AG09319 (cell line): ENCODE data around the gene NOL7.

ENCODE experiments used
- DNase-seq: peaks from one replicate; pipeline ENCODE4 v3.0.0-alpha.2; 2010; ENCODE audit warnings: low read depth; ENCODE audit errors: extremely low read depth
- TF ChIP-seq, protein P1 (sequence below): IDR thresholded peaks from 2 replicates; pipeline ENCODE4 v1.5.1; 2011; ENCODE audit warnings: low read depth, mild to moderate bottlenecking, inconsistent platforms, low read length, moderate library complexity

NOL7 gene

GRCh38 chr6:13635948-13636658 is 21.0 kb downstream of the NOL7 start:
- no peak for DNase-seq
- TF ChIP-seq, protein P1, sequence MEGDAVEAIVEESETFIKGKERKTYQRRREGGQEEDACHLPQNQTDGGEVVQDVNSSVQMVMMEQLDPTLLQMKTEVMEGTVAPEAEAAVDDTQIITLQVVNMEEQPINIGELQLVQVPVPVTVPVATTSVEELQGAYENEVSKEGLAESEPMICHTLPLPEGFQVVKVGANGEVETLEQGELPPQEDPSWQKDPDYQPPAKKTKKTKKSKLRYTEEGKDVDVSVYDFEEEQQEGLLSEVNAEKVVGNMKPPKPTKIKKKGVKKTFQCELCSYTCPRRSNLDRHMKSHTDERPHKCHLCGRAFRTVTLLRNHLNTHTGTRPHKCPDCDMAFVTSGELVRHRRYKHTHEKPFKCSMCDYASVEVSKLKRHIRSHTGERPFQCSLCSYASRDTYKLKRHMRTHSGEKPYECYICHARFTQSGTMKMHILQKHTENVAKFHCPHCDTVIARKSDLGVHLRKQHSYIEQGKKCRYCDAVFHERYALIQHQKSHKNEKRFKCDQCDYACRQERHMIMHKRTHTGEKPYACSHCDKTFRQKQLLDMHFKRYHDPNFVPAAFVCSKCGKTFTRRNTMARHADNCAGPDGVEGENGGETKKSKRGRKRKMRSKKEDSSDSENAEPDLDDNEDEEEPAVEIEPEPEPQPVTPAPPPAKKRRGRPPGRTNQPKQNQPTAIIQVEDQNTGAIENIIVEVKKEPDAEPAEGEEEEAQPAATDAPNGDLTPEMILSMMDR, result no peak

DNA sequence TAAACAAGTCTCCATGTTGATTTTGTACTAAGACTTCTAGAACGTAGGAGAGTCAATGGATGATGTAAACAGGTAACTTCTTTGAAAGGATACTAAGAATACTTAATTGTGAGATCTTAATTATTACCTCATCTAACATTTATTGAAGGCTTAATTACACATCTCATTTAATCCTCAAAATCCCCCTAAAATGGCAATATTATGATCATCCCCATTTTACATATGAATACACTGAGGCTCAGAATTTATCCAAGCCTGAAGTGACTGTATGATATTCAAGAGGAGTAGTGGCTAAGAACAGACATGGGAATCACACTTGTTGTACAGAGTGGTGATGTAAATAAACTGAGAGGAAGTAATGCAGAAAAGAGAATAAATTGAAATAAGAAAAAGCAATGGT is 22.9 kb downstream of the NOL7 start:
- TF ChIP-seq, protein P1, result no peak
- DNase-seq, result no peak

DNA sequence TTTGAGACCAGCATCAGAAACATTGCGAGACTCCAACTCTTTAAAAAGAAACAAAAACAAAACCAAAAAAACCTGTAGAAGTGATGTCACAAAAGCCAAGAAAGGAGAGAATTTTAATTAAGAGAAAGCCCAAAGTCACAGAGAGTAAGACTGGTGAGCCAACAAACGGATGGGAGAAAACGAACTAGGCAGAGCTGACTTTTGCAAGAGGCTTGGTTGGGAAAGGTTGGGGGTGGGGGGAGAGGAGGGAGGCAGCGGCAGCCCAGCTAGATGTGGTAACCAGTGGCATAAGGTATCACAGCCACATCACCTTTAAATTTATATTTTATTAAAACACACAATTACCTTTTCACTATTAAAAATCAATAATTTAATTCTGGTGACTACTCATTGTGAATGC is 23.5 kb downstream of the NOL7 start:
- TF ChIP-seq, protein P1, result no peak
- DNase-seq, result no peak

- TF ChIP-seq, protein P1, result no peak
- no peak for DNase-seq
Observed at GRCh38 chr6:13641315-13641714, 26.2 kb downstream of the NOL7 start.

DNA sequence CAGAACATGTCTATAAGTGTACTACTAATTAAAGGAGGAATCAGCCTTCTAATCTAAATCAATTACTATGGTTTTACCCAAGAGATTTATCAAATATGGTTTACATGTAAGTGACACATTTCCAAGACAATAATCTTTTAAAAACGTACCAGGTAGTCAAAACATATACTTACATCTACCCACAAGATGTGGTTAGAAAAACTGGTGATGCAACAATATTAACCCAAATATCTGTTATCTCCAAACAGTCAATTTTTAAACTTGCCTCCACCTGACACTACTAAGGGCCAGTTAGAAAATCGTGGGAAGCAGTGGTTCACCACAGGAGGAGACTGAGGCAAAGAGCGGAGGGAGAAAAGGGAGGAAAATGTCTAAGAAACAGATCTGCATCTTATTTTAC is 28.0 kb downstream of the NOL7 start:
- DNase-seq, result no peak
- TF ChIP-seq, protein P1, result no peak

DNA sequence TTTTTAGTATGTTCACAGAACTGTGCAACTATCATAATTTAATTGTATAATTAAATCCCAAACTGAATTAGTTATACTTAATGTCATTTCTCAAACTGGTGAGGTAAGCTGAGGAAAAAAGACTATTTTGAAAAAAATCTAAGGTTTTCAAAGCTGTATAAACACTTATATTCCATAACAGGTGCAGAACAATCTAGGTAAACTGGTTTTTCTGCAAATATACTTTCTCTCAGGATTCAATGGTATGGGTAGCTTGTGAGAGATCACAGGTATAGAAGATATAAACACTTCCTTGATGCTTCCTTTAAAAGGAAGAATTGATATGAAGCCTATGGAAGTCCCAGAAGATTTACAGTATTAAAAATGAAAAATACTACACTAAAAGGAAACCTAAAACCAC is 33.7 kb downstream of the NOL7 start:
- TF ChIP-seq, protein P1, result no peak

DNA sequence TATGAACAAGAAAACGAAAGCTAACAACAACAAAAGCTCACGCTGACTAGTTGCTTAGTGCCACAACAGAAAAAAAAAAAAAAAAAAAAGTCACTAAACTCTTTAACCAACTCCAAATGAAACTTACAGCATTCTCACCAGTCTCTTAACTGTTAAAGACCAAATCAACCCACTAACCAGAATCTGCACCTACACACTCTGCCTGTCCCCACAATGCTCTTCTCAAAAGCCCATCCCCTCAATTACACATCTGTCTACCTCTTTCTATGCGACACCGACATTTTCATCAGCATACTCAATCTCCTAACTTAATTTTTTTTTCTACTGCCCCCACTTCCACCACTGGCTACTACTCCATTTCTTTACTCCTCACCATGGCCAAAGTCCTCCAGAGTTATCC is 34.3 kb downstream of the NOL7 start:
- no peak for DNase-seq
- TF ChIP-seq, protein P1, result no peak

More for the DNA sequence above, 33.7 kb downstream of the NOL7 start:
- DNase-seq, result no peak
